C4-2B (cell line): ENCODE results near the gene BAIAP3.

Experiments used
- CTCF ChIP-seq: fragments of 450-650 bp; conservative IDR thresholded peaks from 2 replicates; pipeline ENCODE4 v1.5.1; 2017; ENCODE audit warnings: mild to moderate bottlenecking
- ZFX ChIP-seq: fragments of 450-650 bp; IDR thresholded peaks from 2 replicates; pipeline ENCODE4 v1.6.1; 2017

- TF ChIP-seq CTCF = peak; percentile 82
- TF ChIP-seq ZFX = no peak
Observed at GRCh38 chr16:1338119-1338730, 4.8 kb downstream of the BAIAP3 start.
